Effector memory CD4-positive, alpha-beta T cell (primary cell): ENCODE data around the gene ZSCAN5B.

Experiments used
- DNase-seq, 3 donors: peaks; one replicate each; pipeline ENCODE4 v3.0.0-alpha.2; 2020
- H3K27ac ChIP-seq: 2 replicates; pipeline ENCODE4 v1.7.0; 2013; ENCODE audit warnings: mild to moderate bottlenecking, low read length, moderate library complexity; ENCODE audit not compliant: insufficient read depth, poor library complexity, severe bottlenecking
- H3K27me3 ChIP-seq: replicated peaks from 2 replicates; pipeline ENCODE4 v1.7.0; 2013; ENCODE audit warnings: mild to moderate bottlenecking, low read length; ENCODE audit not compliant: insufficient read depth, control insufficient read depth, poor library complexity, severe bottlenecking
- H3K36me3 ChIP-seq: 2 replicates; pipeline ENCODE4 v1.7.0; 2013; ENCODE audit warnings: mild to moderate bottlenecking, low read length, moderate library complexity; ENCODE audit not compliant: control insufficient read depth, insufficient read depth
- H3K4me1 ChIP-seq: 2 replicates; pipeline ENCODE4 v1.7.0; 2013; ENCODE audit warnings: low read length, mild to moderate bottlenecking; ENCODE audit not compliant: control insufficient read depth, insufficient read depth, poor library complexity, severe bottlenecking
- H3K4me3 ChIP-seq: 2 replicates; pipeline ENCODE4 v1.7.0; 2013; ENCODE audit warnings: low read length, low read depth, mild to moderate bottlenecking; ENCODE audit not compliant: insufficient read depth, poor library complexity, severe bottlenecking
- H3K9me3 ChIP-seq: 2 replicates; pipeline ENCODE4 v1.7.0; 2013; ENCODE audit warnings: mild to moderate bottlenecking, low read length, moderate library complexity; ENCODE audit not compliant: control insufficient read depth

ZSCAN5B gene

DNA sequence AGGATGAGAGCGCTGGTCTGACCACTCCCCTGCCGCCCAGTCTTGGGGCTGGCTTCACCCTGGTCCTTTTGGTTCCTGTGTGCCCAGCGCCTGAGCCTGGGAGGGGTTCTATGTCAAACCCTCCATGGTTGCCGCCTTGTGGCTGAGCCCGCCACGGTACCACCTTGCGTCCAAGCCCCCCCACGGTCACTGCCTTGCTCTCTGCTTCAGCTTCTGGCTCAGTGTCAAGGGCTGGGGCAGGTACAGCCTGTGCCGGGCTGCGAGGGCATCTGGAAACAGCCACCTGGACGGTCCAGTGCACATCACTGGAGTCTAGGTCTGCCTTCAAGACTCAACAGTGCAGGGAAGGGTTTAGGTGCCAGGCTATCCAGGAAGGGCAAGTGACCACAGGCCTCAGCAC, 36.0 kb downstream of the ZSCAN5B start:
- DNase-seq = no peak
- Histone ChIP-seq H3K27me3 (peaks cover 5% of the 10 kb centered on the region), H3K36me3 (peaks cover 19% of the 10 kb centered on the region), H3K27ac (no peak overlapping the region), H3K4me3 (no peak overlapping the region), H3K9me3 (no peaks in the 10 kb centered on the region), H3K4me1 (no peaks in the 10 kb centered on the region)

DNA sequence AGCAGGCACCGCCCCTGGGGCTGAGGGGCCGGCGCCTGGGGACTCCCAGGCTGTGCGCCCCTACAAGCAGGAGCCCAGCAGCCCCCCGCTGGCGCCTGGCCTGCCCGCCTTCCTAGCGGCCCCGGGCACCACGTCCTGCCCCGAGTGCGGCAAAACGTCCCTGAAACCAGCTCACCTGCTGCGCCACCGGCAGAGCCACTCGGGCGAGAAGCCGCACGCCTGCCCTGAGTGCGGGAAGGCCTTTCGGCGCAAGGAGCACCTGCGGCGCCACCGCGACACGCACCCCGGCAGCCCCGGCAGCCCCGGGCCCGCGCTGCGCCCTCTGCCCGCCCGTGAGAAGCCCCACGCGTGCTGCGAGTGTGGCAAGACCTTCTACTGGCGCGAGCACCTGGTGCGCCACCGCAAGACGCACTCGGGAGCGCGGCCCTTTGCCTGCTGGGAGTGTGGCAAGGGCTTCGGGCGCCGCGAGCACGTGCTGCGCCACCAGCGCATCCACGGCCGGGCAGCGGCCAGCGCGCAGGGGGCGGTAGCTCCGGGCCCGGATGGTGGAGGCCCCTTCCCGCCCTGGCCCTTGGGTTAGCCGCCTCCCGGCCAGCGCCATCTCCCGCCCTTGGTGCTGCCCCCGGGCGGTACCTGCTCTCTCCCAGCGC, 37.8 kb downstream of the ZSCAN5B start:
- H3K27ac ChIP-seq = no peak overlapping the region
- H3K4me1 ChIP-seq = no peaks in the 10 kb centered on the region
- DNase-seq = no peak
- H3K36me3 ChIP-seq = peaks cover 34% of the 10 kb centered on the region
- H3K27me3 ChIP-seq = no peaks in the 10 kb centered on the region
- H3K4me3 ChIP-seq = no peak overlapping the region
- H3K9me3 ChIP-seq = no peaks in the 10 kb centered on the region

DNA sequence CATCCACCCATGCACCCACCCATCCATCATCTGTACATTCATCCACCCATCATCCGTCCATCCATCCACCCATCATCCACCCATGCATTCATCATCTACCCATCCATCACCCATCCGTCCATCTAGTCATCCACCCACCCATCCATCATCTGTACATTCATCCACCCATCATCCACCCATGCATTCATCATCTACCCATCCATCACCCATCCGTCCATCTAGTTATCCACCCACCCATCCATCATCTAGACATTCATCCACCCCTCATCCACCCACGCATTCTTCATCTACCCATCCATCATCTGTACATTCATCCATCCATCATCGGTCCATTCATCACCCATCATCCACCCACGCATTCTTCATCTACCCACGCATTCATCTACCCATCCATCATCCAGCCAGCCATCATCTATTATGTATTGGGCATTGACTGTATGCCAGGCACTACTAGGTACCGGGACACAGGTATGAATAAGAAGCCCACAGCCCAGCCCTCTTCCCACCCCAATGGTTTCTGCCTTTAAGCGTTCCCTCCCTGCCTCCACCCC, 38.5 kb downstream of the ZSCAN5B start:
- Histone ChIP-seq H3K27me3 (no peaks in the 10 kb centered on the region), H3K27ac (no peak overlapping the region), H3K4me1 (no peaks in the 10 kb centered on the region), H3K4me3 (no peak overlapping the region), H3K9me3 (no peaks in the 10 kb centered on the region), H3K36me3 (peaks cover 37% of the 10 kb centered on the region)
- no peak for DNase-seq

DNA sequence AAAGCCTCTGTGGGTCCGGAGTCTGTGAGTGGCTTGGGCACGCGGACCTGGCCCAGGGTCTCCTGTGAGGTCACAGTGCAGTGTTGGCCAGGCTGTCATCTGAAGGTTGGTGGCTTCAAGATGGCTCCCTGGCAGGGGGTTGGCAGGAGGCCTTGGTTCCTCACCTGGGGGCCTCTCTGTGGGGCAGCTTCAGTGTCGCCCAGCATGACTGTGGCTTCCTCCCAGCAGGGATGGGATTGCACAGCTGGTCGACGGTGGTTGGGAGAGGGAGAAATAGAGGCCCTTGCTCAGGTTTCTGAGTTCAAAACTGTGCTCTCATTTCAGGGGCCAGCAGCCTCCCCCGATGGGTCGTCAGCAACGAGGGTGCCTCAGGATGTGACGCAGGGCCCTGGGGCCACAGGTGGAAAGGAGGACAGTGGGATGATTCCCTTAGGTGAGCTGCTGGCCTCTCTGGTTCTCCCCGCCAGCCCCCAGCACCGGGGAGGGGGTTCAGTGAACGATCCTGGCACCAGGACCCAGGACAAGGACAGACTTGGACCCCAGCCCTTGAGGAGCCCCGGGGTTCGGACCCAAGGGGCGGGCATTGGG, 39.3 kb downstream of the ZSCAN5B start:
- peaks cover 37% of the 10 kb centered on the region for H3K36me3 ChIP-seq
- no peaks in the 10 kb centered on the region for H3K27me3 ChIP-seq
- H3K9me3 ChIP-seq = no peaks in the 10 kb centered on the region
- no peak for DNase-seq
- no peak overlapping the region for H3K4me3 ChIP-seq
- H3K27ac ChIP-seq = no peak overlapping the region
- no peaks in the 10 kb centered on the region for H3K4me1 ChIP-seq

DNA sequence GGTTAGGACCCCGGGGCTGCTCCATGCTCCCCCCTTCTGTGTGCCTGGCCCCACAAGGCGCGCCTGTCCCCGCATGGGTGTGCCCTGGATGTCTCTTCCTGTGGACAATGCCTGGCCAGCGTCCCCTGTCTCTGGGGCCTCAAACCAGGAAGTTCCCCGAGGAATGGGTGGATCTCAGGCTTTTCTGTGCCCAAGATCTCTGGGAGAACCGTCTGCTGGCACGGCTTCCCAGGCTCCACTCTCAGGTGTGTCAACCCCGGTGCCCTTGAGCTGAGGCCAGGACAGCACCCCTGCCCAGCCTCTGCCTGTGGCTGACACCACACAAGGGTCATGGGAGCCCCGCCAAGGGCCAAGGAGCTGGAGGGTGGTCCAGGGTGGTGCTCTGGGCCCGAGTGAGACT, 40.8 kb downstream of the ZSCAN5B start:
- H3K4me1 ChIP-seq = no peaks in the 10 kb centered on the region
- H3K36me3 ChIP-seq = peaks cover 37% of the 10 kb centered on the region
- DNase-seq = no peak
- no peak overlapping the region for H3K27ac ChIP-seq
- no peak overlapping the region for H3K4me3 ChIP-seq
- no peaks in the 10 kb centered on the region for H3K27me3 ChIP-seq
- no peaks in the 10 kb centered on the region for H3K9me3 ChIP-seq

DNA sequence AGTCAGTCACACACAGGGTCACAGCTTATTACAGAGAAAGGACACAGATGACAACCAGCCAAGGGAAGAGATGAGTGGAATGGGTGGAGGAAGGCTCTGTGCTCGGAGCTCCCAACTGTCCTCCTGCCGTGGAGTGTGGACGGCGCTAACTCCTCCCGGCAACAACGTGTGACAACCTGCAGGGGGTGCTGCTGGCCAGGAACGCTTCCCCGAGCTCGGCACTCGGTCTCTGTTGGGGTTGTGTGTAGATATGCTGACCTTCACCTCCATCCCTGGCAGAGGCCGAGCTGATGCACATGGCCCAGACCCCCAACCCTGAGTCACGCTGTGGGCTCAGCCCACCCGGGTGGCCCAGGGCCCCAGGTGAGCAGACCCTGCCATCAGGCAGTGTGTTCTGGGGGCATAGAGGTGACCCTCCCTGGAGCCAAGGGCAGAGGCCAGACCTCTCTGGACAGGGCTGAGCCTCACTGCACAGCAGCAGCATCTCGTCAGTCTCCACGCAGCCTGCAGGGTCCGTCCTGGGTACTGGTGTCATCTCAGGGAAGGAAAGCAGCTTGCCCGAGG, 42.4 kb downstream of the ZSCAN5B start:
- DNase-seq = no peak
- Histone ChIP-seq H3K27ac (no peak overlapping the region), H3K36me3 (peaks cover 34% of the 10 kb centered on the region), H3K4me3 (no peak overlapping the region), H3K9me3 (no peaks in the 10 kb centered on the region), H3K27me3 (no peaks in the 10 kb centered on the region), H3K4me1 (no peaks in the 10 kb centered on the region)

DNA sequence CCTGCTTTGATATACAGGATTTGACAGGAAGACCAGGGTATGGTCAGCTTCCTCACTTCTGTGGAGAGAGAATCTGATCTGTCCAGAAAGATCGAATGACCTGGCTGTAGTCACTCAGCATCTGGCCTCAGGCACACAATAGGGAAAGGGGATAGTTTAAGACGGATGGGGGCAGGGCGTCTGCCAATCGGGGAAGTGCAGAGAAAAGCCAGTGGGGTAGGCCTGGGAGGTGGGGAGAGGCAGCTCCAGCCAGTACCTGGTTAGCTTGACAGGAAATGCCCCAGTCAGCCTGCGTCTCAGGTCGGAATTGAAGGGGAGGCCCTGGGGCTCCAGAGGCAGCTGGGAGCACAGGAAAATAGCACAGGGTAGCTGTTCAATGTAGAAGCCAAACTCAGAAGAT, 44.1 kb downstream of the ZSCAN5B start:
- H3K9me3 ChIP-seq = no peaks in the 10 kb centered on the region
- peaks cover 25% of the 10 kb centered on the region for H3K36me3 ChIP-seq
- H3K27me3 ChIP-seq = no peaks in the 10 kb centered on the region
- no peaks in the 10 kb centered on the region for H3K4me1 ChIP-seq
- H3K27ac ChIP-seq = no peak overlapping the region
- no peak overlapping the region for H3K4me3 ChIP-seq
- DNase-seq = no peak

DNA sequence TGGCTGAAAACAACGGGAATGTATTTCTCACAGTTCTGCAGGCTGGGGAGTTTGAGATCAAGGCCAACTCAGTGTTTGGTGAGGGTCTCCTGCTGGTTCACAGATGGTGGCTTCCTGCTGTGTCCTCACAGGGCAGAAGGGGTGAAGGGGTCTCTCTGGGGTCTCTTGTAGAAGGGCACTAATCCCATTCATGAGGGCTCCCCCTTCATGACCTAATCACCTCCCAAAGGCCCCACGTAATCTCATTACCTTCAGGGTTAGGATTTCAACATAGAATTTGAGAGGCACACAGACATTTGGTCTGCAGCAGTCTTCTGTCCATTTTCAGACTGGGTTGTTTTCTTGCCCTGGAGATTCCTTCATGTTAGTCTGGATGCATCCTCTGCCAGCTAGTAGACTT, 44.9 kb downstream of the ZSCAN5B start:
- H3K36me3 ChIP-seq = peaks cover 21% of the 10 kb centered on the region
- H3K4me3 ChIP-seq = no peak overlapping the region
- H3K4me1 ChIP-seq = no peaks in the 10 kb centered on the region
- H3K27ac ChIP-seq = no peak overlapping the region
- H3K9me3 ChIP-seq = no peaks in the 10 kb centered on the region
- no peak for DNase-seq
- no peaks in the 10 kb centered on the region for H3K27me3 ChIP-seq

DNA sequence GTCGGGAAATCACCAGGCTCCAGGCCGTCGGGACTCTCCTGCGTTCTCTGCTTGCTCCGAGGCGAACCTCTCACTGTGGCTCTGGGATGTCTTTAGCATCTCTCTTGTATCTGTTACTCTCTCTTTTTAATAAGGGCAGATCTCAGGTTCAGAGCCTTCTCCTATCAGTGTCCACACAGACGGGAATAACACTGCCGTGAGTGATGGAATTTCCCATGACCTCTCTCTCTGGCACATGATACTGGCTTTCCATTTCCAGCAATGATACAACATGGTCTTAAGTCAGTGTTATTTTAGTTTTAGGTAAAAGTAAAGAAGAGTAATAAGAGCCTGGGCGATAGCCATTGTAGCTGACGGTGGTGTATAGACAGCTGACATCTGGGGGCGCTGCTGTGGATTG, 47.2 kb downstream of the ZSCAN5B start:
- DNase-seq = no peak
- no peaks in the 10 kb centered on the region for H3K9me3 ChIP-seq
- no peaks in the 10 kb centered on the region for H3K4me1 ChIP-seq
- peaks cover 19% of the 10 kb centered on the region for H3K36me3 ChIP-seq
- no peak overlapping the region for H3K27ac ChIP-seq
- no peaks in the 10 kb centered on the region for H3K27me3 ChIP-seq
- H3K4me3 ChIP-seq = no peak overlapping the region

DNA sequence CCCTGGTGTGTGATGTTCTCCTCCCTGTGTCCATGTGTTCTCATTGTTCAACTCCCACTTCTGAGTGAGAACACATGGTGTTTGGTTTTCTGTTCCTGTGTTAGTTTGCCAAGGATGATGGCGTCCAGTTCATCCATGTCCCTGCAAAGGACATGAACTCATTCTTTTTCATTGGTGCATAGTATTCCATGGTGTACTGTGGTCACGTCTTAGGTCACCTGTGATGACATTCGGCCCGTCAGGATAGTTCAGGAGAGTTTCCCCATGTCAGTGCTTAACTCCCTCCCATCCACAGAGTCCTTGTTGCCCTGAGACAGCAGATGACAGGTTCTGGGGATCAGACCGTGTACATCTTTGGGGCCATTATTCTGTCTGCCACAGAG, 47.9 kb downstream of the ZSCAN5B start:
- no peaks in the 10 kb centered on the region for H3K9me3 ChIP-seq
- H3K27me3 ChIP-seq = no peaks in the 10 kb centered on the region
- H3K4me3 ChIP-seq = no peak overlapping the region
- no peak for DNase-seq
- H3K4me1 ChIP-seq = no peaks in the 10 kb centered on the region
- H3K36me3 ChIP-seq = peaks cover 12% of the 10 kb centered on the region
- H3K27ac ChIP-seq = no peak overlapping the region
